Stimulated activated CD8-positive, alpha-beta memory T cell treated with anti-CD3 and anti-CD28 coated beads, Interleukin-4, amount 100 ng/mL, for 1 hour (primary cell): ENCODE data around the gene PIM3.
"Not testable (repeated sequence)": the region's sequence is repeated elsewhere in the genome, so short reads cannot be mapped to it uniquely, and the experiment has no call there.

Experiments
- DNase-seq, 2 donors: peaks; one replicate each; pipeline ENCODE4 v3.0.0-alpha.2; 2020; ENCODE audit warnings: low read depth in 2 of 2, low spot score in 1 of 2

The PIM3 gene

GRCh38 chr22:49942565-49943404 lies 17.8 kb upstream of the PIM3 start:
- no peak for DNase-seq

- no peak for DNase-seq
Observed at GRCh38 chr22:49943405-49943765, 17.2 kb upstream of the PIM3 start.

DNA sequence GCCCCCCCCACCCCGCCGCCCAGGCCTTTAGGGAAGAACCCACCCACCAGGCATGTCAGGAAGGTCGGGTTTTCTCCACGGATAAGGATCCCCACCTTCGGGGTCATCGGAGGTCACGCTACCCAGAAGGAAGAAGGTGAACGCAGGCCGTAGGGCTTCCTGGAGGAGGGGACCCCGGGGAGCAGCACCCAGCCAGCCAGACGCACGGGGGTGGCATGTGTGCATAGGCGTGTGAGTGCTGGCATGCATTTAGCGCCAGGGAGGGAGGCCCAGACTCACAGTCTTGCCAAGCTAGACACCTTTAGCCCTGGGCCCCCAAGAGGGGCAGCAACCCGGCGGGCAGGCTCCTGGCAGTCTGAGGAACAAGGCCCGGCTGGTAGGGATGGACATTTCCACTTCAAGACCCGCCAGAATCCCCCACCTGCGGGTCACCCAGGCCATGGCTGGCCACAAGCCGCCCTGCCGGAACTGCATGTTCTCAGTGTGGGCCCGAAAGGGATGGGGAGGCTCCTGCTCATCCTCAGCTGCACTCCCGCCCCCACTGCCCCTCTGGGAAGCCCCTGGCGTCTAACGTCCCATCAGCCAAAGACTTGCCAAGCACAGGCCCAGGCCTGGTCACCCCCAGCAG lies 16.7 kb upstream of the PIM3 start:
- DNase-seq = no peak

DNA sequence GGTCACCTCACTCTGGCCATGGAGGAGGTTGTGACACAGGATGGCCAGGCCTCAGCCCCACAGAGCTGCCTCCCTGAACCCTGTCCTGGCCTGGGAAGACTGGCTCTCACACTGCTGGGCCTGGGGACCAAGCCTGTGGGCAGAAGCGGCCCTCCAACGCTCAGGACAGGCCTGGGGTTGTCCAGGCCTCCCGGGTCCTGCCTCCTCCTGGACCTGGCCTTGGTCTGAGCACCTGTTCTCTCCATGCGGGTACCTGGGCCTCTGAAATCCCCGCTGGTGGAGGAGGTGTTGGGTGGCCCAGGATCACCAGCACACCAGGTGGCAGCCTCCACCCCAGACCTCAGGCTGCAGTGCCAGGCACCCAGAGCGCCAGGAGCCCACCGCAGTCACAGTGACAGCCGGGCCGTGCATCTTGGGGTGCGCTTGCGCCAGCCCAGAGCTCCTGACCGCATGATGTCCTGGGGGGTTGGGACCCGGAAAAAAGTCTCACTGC lies 16.1 kb upstream of the PIM3 start:
- no peak for DNase-seq

DNA sequence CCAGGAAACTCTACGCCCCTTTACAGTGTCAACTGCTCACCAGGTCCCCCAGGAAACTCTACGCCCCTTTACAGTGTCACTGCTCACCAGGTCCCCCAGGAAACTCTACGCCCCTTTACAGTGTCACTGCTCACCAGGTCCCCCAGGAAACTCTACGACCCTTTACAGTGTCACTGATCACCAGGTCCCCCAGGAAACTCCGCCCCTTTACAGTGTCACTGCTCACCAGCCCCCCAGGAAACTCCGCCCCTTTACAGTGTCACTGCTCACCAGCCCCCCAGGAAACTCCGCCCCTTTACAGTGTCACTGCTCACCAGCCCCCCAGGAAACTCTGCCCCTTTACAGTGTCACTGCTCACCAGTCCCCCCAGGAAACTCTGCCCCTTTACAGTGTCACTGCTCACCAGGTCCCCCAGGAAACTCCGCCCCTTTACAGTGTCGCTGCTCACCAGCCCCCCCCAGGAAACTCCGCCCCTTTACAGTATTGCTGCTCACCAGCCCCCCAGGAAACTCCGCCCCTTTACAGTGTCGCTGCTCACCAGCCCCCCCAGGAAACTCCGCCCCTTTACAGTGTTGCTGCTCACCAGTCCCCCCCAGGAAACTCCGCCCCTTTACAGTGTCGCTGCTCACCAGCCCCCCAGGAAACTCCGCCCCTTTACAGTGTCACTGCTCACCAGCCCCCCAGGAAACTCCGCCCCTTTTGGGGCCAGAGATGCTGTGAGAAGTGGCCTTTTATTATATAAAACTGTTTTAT lies 15.4 kb upstream of the PIM3 start:
- DNase-seq = not testable (repeated sequence)

DNA sequence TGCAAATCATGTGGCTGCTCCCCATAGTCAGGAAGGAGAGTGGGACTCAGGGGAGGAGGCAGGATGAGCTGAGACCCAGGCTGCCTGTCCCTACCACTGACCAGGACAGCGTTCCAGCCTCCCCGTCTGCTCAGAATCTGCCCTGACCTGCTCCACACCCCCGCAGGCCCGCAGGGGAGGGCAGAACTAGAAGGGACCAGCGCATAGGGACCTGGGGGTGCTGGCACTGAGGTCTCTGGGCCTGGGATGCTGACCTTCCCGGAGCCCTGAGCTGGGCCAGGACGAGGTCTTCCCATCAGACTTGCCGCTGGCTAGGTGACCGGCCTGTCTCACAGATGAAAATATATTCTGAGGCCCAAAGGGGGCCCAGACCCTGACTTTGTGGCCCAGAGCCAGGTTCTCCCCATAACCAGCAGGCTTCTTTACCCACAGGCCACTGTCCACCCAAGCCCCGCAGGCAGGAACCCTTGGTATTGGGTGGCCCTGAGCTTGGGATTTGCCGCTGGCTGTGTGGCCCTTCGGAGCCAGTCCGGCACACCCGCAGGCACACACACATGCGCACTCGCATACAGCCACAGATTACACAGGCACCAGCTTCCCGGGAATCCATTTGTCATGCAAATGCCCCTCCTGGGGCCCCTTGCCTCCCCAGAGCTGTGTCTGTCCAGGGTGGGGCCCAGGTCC lies 13.8 kb upstream of the PIM3 start:
- DNase-seq = no peak

- DNase-seq = no peak
Observed at GRCh38 chr22:49947296-49947622, 13.3 kb upstream of the PIM3 start.

DNA sequence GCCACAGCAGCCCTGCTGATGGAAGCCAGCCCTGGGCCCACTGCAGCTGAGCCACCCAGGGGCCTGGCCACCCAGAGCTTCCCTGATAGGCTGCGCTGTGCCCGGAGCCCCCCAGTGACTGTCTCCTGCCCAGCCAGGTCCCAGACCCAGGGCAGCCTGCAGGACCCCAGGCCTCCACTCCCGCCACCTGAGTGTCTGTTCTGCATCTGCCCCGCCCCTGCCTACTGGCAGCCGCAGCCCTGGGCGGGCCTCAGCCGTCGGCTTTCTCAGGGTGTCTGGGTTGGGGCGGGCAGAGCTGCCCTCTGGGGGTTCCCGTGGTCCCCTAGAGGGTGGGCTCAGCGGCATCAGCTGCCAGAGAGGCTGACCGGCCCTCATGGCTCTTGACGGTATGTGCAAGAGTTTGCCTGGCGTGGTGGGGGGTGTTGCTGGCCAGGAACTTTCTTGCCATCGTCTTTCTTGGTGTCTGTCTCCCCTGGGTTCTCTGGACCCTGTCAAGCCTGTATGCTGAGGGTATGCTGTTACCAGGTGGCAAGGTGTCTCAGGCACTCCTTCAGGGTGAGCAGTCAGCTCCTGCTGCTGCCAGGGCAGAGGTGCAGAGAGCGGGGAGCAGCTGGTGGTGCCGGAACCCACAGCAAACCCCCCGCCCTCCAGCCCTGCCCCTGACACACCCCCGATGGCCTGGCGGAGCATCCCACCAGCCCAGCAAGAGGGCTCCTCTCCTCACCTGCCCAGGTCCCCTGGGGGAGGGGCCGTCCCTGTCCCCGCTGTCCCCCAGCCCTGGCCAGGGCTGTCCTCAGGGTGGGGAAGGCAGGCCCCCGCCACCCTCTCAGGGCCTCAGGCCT lies 12.2 kb upstream of the PIM3 start:
- no peak for DNase-seq

DNA sequence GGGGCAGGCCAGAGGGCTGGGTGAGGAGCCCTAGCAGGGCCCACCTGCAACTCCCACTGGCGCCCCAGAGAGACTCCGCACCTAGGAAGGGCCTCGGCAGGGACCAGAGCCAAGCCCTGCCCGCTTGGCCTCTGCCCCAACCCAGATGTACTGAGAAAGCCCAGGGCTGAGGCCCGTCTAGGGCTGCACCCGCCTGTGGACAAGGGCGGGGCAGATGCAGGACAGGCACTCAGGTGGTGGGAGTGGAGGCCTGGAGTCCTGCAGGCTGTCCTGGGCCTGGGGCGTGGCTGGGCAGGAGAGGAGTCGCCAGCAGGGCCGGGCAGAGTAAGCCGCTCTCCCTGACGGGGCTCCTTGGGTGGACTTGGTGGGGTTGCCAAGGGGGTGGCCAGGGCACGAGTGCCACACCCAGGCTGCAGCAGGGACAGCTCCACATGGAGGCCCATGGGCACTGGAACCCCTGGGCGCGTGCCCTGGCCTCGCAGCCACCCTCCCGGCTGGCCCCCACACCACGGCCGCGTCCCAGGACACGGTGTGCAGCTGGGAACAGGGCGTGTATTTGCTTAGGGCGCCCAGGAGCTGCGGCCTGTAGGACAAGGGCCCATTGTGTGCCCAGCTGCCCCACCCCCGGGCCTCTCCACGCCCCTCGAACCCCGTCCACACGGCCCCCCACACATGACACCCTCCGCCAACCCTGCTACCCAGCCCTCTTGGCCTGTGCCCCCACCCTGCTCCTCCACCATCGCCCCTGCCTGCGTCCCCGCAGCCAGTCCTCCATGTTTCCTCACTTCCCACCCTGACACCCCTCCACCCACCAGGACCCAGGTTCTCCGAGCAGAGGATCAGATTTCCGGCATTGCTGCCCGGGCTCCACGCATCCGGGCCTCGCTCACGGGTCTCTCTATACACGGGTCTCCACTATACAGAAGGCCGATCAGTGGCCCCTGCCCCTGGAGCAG lies 11.3 kb upstream of the PIM3 start:
- DNase-seq = no peak

GRCh38 chr22:49949914-49950292 lies 10.7 kb upstream of the PIM3 start:
- no peak for DNase-seq

DNA sequence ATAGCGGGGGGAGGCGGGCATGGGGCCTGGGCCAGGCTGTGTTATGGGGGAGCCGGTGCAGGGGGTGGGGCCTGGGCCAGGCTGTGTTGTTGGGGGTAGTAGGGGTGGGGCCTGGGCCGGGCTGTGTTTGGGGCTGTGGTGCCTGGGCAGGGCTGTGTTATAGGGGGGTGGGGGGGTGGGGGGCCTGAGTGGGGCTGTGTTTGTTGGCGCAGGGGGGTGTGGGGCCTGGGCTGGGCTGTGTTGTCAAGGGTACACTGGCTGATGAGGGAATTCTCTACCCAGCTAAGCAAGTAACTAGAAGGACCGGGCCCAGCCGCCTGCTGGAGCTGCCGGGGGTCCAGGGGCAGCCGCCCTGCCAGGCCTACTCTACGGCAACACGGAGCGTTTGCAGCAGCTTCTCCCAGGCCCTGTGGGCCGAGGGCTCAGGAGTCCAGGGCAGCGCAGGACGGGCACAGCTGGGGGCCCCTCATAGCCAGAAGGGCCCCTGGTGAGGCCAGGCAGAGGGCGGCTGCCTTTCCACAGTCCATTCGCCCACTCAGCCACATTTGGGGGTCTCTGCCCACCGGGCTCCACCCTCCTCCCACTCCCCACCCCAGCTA lies 10.1 kb upstream of the PIM3 start:
- no peak for DNase-seq

GRCh38 chr22:49951000-49951677 lies 9.4 kb upstream of the PIM3 start:
- DNase-seq = no peak

DNA sequence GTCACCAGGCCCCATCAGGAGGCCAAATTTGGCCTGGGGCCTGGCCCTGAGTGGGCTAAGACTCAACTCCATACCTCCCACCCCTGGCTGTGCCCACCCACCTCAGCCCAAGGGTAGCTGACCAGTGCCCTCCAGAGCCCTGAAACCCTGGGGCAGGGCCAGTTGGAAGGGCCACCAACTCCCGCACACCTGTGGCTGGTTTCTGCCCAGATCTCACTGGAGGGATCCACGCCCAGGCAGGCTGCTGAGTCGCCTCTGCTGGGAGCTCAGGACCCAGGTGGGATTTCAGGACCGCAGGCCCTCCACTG lies 8.9 kb upstream of the PIM3 start:
- DNase-seq = no peak

DNA sequence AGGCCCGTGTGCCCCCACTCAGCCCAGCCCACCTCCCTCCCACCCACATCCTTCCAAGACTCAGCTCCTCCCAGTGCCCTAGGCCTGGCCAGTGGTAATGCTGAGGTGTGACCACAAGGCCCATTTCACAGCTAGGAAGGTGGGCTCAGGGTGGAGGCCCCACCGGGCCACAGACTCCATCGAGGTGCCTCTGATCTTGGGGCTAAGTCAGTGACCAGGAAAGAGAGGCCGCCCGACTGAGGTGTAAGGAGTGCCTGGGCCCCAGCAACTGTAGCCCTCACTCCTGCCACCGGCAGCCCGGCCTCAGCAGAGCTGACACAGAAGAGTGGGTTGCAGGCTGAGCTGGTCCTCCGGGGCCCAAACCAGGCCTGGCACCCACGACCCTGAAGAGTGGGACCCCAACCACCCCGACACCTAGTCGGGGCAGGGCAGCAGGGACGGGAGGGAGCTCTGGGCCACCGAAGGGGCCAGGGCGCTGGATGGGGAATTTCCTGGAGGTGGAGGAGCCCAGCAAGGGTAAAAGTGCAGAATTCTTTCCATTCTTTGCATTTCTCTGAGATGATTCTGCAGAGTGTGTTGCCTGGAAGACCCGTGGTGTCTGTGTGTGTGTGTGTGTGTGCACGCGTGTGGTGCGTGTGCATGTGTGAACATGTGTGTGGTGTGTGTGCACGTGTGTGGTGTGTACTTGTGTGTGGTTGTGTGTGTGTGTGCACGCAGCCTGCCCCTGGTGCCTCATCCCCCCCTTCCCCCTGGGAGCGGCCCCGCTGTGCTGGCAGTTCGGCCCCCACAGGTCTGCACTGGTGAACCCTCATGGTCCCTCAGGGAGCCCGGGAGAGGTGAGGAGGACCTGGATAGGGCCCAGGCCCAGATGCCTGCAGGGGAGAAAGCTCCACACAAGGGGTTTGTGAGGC lies 8.3 kb upstream of the PIM3 start:
- DNase-seq = no peak

DNA sequence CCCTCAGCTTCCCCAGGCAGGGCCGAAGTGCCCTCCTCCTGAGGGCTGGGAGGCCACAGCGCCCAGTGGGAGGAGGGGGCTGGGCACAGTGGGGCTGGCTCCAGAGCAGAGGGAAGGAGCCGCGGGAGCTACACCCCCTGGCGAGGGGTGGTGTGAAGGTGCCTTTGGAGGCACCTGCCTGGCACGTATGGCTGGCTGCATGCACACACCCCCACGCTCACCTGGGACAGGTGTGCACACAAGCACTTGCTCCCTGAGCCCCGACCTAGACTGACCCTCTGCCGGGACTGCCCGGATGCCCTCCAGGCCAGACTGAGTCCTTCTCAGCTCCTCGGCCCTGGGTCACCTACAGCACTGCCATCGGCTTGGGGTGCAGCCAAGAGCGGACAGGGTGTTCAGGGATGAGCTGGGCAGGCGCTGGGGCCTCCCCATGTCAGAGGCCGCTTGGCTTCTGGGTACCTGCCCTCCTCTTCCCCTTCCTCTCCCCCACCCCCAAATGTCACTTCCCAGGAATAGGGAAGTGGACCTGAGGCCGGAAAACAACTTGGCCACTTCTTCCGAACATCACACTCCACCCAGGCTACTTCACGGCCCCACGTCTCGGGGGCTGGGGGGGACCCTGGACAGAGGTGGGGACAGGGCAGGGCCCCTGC lies 7.4 kb upstream of the PIM3 start:
- DNase-seq = no peak

GRCh38 chr22:49953680-49954344 lies 6.8 kb upstream of the PIM3 start:
- DNase-seq = no peak

GRCh38 chr22:49954354-49954753 lies 6.2 kb upstream of the PIM3 start:
- DNase-seq = no peak
